HG03442 (cell line): ENCODE data around the gene ADAM12.
A peak's percentile ranks its signal among the peaks of the same experiment; 100 is the strongest.

Experiments
- ATAC-seq: cut with Tn5 transposase; IDR thresholded peaks from one replicate; pipeline ENCODE4 v1.9.1; 2021; ENCODE audit warnings: mild to moderate bottlenecking, moderate library complexity; ENCODE audit not compliant: unreplicated experiment

The ADAM12 gene

GRCh38 chr10:126036515-126036914 is 351.8 kb downstream of the ADAM12 start:
- no peak for ATAC-seq

- ATAC-seq, result no peak
Measured at GRCh38 chr10:126034586-126034985, 353.7 kb downstream of the ADAM12 start.

GRCh38 chr10:126029999-126030398 is 358.3 kb downstream of the ADAM12 start:
- no peak for ATAC-seq

- ATAC-seq, result no peak
Measured at GRCh38 chr10:126027692-126028091, 360.6 kb downstream of the ADAM12 start.

GRCh38 chr10:126022841-126023240 is 365.4 kb downstream of the ADAM12 start:
- ATAC-seq, result no peak

GRCh38 chr10:126021833-126022500 is 366.3 kb downstream of the ADAM12 start:
- ATAC-seq, result no peak

GRCh38 chr10:126017961-126018560 is 370.2 kb downstream of the ADAM12 start:
- no peak for ATAC-seq

GRCh38 chr10:126016882-126017281 is 371.4 kb downstream of the ADAM12 start:
- ATAC-seq, result no peak

GRCh38 chr10:126016156-126016805 is 372.0 kb downstream of the ADAM12 start:
- ATAC-seq, result no peak

- ATAC-seq, result no peak
Measured at GRCh38 chr10:126015413-126015812, 372.9 kb downstream of the ADAM12 start.

GRCh38 chr10:126014309-126014708 is 374.0 kb downstream of the ADAM12 start:
- ATAC-seq, result no peak

GRCh38 chr10:126013489-126014281 is 374.6 kb downstream of the ADAM12 start:
- peak; percentile 61 for ATAC-seq

GRCh38 chr10:126012485-126012884 is 375.8 kb downstream of the ADAM12 start:
- no peak for ATAC-seq

GRCh38 chr10:126011995-126012394 is 376.3 kb downstream of the ADAM12 start:
- ATAC-seq, result no peak

- no peak for ATAC-seq
Measured at GRCh38 chr10:126009650-126010049, 378.6 kb downstream of the ADAM12 start.

- no peak for ATAC-seq
Measured at GRCh38 chr10:126006906-126007305, 381.4 kb downstream of the ADAM12 start.

- no peak for ATAC-seq
Measured at GRCh38 chr10:126006264-126006663, 382.0 kb downstream of the ADAM12 start.

GRCh38 chr10:126004752-126005151 is 383.5 kb downstream of the ADAM12 start:
- ATAC-seq, result no peak

GRCh38 chr10:126001576-126001975 is 386.7 kb downstream of the ADAM12 start:
- no peak for ATAC-seq

GRCh38 chr10:125999694-126000093 is 388.6 kb downstream of the ADAM12 start:
- no peak for ATAC-seq

- no peak for ATAC-seq
Measured at GRCh38 chr10:125997586-125997985, 390.7 kb downstream of the ADAM12 start.
